Sigmoid colon (tissue), 7 donors: Measurements from ENCODE around the gene TGFBR3L. TPM values are rescaled to one million over a fixed set of nuclear protein-coding genes. Genes with fewer than 3 reads are reported as not detected.

Source experiments
- DNase-seq: peaks from one replicate; pipeline ENCODE4 v3.0.0-alpha.2; 2019
- H3K27ac ChIP-seq, 4 donors: fragments of 200-600 bp; sonication (generic); one replicate each; pipeline ENCODE4 v1.5.1; 2016 to 2019; ENCODE audit warnings: mild to moderate bottlenecking in 1 of 4
- H3K27me3 ChIP-seq, 3 donors: fragments of 200-600 bp; sonication (generic); one replicate each; pipeline ENCODE4 v1.5.1; 2019; ENCODE audit warnings: mild to moderate bottlenecking in 1 of 3
- H3K36me3 ChIP-seq, 4 donors: fragments of 200-600 bp; sonication (generic); one replicate each; pipeline ENCODE4 v1.5.1; 2016 to 2019
- H3K4me1 ChIP-seq, 4 donors: fragments of 200-600 bp; sonication (generic); one replicate each; pipeline ENCODE4 v1.5.1; 2017 to 2019
- H3K4me3 ChIP-seq, 4 donors: fragments of 200-600 bp; sonication (generic); one replicate each; pipeline ENCODE4 v1.5.1; 2017 to 2019; ENCODE audit warnings: mild to moderate bottlenecking in 2 of 4, moderate library complexity in 1 of 4
- H3K9me3 ChIP-seq, 4 donors: fragments of 200-600 bp in 3 of 4; sonication (generic) in 3 of 4; one replicate each; pipeline versions ENCODE4 v1.5.1 to v1.6.1; 2013 to 2019
- EP300 ChIP-seq, 4 donors: sonication (generic); formaldehyde crosslinking; IDR thresholded peaks; one replicate each; pipeline ENCODE4 v1.6.1; 2017; ENCODE audit warnings: antibody characterized with exemption in 4 of 4
- POLR2A ChIP-seq, 2 donors: fragments of 450-650 bp; IDR thresholded peaks; one replicate each; pipeline ENCODE4 v1.6.1; 2016; ENCODE audit warnings: antibody characterized with exemption in 2 of 2, mild to moderate bottlenecking in 2 of 2, moderate library complexity in 2 of 2
- POLR2AphosphoS5 ChIP-seq, 4 donors: sonication (generic); formaldehyde crosslinking; IDR thresholded peaks; one replicate each; pipeline ENCODE4 v1.6.1; 2017; ENCODE audit warnings: antibody characterized with exemption in 4 of 4
- WGBS, 2 donors: extraction: QIAGEN DNeasy Blood & Tissue Kit; methylation state at CpG; one replicate each; pipeline ENCODE4 v1.1.7; 2013; 5-methylcytosine and 5-hydroxymethylcytosine counted together
- intact Hi-C: fragments of 100-400 bp; cut with DNase I; formaldehyde crosslinking; loops from one replicate; pipeline ENCODE4 v1.15.1; 2023
- polyA plus RNA-seq, 3 donors: library from polyadenylated mRNA; stranded (reverse); fragments of 200-250 nt; gene quantifications; one replicate each; pipeline ENCODE4 v1.2.3, GENCODE V29; 2013
- total RNA-seq, 4 donors: library from RNA; depleted of rRNA; stranded (reverse); fragments of >200 nt; gene quantifications; one replicate each; pipeline ENCODE4 v1.1.0, GENCODE V29; 2016
- TF ChIP-seq, protein P1 (sequence below), 4 experiments: fragments of 450-650 bp in 3 of 4; fragments of 200-600 bp in 1 of 4; IDR thresholded peaks; one replicate each; pipeline ENCODE4 v1.5.1; 2016 to 2019; ENCODE audit warnings: antibody characterized with exemption in 4 of 4, mild to moderate bottlenecking in 3 of 4, moderate library complexity in 2 of 4
- donor health status: healthy with polysubstance abuse.
- donor health status: Bipolar disorder and iron deficiency.
- donor health status: healthy.

TGFBR3L gene
- total and polyA plus RNA-seq, 7 donors = 1.8 TPM; not detected in 6

DNA sequence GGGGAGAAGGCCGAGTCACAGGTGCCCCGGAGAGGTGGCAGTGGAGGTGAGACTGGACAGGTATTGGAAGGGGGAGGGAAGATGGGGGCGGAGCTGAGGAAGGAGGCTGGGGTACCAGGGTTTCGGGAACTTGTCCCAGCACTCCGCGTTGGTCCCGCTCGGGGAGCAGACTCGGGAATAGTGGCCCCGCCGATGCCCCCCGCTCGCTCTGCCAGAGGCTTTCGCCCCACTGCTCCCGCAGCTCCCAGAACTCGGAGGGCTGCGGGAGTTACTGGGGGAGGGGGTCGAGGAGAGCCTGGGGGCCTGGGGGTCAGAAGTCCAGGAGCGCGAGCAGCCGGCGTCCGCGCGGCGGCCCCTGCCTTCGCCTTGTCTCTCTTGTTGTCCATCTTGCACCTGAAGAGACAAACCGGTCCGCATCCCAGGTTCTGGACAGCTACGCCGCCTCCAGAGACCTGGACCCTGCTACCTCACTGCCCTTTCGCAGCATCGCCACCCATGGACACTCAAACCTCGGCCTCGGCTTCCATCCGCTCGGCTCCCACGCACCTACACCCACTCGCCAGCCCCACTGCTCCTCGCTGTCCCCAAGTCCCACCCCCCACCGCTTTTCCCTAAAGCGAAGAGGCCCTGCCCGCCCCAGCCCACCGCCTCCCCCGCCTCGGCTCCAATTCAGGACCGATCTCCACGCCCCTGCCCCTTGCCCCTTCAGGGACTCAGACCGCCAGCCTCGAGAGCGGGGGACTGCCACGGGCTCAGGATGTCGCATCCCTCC, 41.1 kb upstream of the TGFBR3L start:
- Histone ChIP-seq H3K27me3 (peaks cover 25 to 48% (median 46%) of the 10 kb centered on the region in 3 donors), H3K4me3 (peak overlapping the region in 3 of 4 donors; percentile 5 to 32 (median 31)), H3K27ac (no peak overlapping the region), H3K4me1 (peaks cover 0 to 52% (median 44%) of the 10 kb centered on the region in 4 donors), H3K9me3 (no peaks in the 10 kb centered on the region), H3K36me3 (no peaks in the 10 kb centered on the region)
- no peak for DNase-seq
- WGBS, 2 donors = 18 to 19% methylated on average over 53 of the region's 53 CpGs
- intact Hi-C loops = no loop called here
- TF ChIP-seq POLR2A (IDR thresholded peaks at IDR 0.05) (no peak), POLR2AphosphoS5 (IDR thresholded peaks at IDR 0.05) (no peak), EP300 (IDR thresholded peaks at IDR 0.05) (no peak)
- TF ChIP-seq, protein P1, sequence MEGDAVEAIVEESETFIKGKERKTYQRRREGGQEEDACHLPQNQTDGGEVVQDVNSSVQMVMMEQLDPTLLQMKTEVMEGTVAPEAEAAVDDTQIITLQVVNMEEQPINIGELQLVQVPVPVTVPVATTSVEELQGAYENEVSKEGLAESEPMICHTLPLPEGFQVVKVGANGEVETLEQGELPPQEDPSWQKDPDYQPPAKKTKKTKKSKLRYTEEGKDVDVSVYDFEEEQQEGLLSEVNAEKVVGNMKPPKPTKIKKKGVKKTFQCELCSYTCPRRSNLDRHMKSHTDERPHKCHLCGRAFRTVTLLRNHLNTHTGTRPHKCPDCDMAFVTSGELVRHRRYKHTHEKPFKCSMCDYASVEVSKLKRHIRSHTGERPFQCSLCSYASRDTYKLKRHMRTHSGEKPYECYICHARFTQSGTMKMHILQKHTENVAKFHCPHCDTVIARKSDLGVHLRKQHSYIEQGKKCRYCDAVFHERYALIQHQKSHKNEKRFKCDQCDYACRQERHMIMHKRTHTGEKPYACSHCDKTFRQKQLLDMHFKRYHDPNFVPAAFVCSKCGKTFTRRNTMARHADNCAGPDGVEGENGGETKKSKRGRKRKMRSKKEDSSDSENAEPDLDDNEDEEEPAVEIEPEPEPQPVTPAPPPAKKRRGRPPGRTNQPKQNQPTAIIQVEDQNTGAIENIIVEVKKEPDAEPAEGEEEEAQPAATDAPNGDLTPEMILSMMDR (IDR thresholded peaks at IDR 0.05) = no peak

DNA sequence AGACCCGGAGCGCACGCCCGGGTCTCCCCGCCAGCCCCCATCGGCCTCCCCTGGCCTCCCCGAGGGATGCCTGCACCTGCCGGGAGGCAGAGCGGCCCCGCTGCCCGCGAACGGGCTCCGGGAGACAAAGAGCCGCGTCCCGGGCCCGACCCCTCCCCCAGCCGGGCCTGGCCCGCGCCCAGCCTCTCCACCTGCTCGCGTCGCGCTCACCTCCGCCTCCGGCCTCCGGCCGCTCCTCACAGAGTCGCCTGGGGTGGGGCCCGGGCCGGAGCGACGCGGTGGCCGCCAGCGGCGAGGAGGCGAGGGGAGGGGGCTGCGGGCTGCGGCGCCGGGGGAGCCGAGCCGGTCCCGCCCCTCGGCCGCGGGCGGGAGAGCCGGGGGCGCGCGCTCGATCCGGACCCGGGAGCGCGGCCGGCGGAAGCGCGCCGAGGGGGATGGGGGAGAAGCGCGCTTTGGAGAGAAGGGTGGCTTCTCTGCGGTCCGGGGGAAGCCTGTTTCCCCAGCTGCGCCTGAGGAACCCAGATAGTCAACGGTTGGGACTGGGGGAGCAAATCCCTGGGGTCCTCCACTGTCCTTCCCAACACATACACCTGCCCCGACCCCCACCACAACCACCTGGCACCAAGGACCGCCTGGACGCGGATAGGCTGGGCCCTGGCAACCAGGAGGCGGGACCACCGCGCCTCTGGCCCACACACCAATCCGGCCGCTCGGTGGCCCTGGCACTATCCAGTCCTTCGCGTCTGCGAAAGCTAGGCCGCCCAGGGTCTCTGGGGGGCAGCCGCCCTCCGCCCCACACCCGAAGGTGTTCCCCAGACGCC, 40.3 kb upstream of the TGFBR3L start, which contains the start of gene PRR36:
TSS of gene PRR36 (minus strand) at position 315 of the 821 bp plus-strand sequence. CDS start 701 bp downstream, outside the sequence.
- H3K36me3 ChIP-seq = no peaks in the 10 kb centered on the region
- TF ChIP-seq, protein P1 (IDR thresholded peaks at IDR 0.05) = no peak
- TF ChIP-seq POLR2AphosphoS5 (IDR thresholded peaks at IDR 0.05) (no peak), POLR2A (IDR thresholded peaks at IDR 0.05) (no peak), EP300 (IDR thresholded peaks at IDR 0.05) (no peak)
- H3K4me1 ChIP-seq = peaks cover 0 to 44% (median 36%) of the 10 kb centered on the region in 4 donors
- DNase-seq = no peak
- H3K27ac ChIP-seq = no peak within 1 kb of the TSS
- 1 to 2% methylated on average over 88 of the region's 88 CpGs for WGBS, 2 donors
- H3K4me3 ChIP-seq = peak within 1 kb of the TSS in 3 of 4 donors; percentile 5 to 32 (median 31)
- peaks cover 25 to 45% (median 43%) of the 10 kb centered on the region in 3 donors for H3K27me3 ChIP-seq
- intact Hi-C loops = no loop called here
- H3K9me3 ChIP-seq = no peaks in the 10 kb centered on the region

DNA sequence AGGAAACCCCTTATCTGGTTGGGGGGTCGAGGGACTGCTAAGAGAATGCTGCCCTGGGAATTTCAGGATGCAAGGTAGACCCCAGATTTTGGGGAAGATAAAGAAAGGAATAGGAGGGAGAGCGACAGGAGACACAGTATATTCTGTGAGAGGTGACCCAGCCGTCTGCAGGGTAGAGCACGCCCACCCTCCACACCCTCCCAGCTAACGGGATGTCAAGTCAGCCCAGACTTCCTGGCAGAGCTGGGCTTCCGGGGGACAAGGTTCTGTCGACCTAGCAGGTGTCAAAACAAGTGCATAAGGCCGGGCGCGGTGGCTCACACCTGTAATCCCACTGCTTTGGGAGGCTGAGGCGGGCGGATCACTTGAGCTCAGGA, 39.7 kb upstream of the TGFBR3L start:
- no peak for DNase-seq
- Histone ChIP-seq H3K4me3 (peak overlapping the region in 1 of 4 donors; percentile 31), H3K27me3 (peaks cover 25 to 45% (median 43%) of the 10 kb centered on the region in 3 donors), H3K9me3 (no peaks in the 10 kb centered on the region), H3K4me1 (peaks cover 0 to 38% (median 30%) of the 10 kb centered on the region in 4 donors), H3K27ac (no peak overlapping the region), H3K36me3 (no peaks in the 10 kb centered on the region)
- intact Hi-C loops = no loop called here
- 26 to 32% methylated on average over 12 of the region's 12 CpGs for WGBS, 2 donors
- TF ChIP-seq, protein P1 (IDR thresholded peaks at IDR 0.05) = no peak

DNA sequence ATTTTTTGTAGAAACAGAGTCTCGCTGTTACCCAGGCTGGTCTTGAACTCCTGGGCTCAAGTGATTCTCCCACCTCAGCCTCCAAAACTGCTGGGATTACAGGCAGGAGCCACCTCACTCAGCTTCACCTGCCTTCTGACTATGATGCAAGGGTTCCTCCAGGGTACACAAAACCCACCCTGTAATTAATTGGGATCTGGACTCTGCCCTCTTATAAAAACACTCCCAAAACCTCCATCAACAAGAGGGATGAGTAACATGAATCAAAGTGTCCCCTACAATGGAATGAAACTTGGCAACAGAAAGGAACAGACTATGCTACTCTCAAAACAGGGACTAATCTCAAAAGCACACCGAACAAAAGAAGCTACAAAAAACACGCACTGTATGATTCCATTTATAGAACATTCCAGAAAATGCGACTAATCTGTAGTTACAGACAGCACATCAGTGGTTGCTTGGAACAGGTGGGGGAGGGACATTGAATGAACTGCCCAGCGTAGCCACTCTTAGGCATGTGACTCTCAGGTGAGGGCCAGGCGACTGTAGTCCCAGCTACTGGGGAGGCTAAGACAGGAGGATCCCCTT, 37.3 kb upstream of the TGFBR3L start:
- WGBS, 2 donors = 79 to 87% methylated on average over 6 of the region's 6 CpGs
- H3K27me3 ChIP-seq = peaks cover 23 to 40% (median 38%) of the 10 kb centered on the region in 3 donors
- DNase-seq = no peak

More for the DNA sequence above, 37.3 kb upstream of the TGFBR3L start:
- intact Hi-C loops = no loop called here
- no peak for TF ChIP-seq POLR2A (IDR thresholded peaks at IDR 0.05)
- no peak for TF ChIP-seq POLR2AphosphoS5 (IDR thresholded peaks at IDR 0.05)
- TF ChIP-seq, protein P1 (IDR thresholded peaks at IDR 0.05) = no peak
- TF ChIP-seq EP300 (IDR thresholded peaks at IDR 0.05) = no peak
- no peak overlapping the region for H3K4me3 ChIP-seq
- H3K27ac ChIP-seq = no peak overlapping the region
- H3K4me1 ChIP-seq = peaks cover 0 to 18% (median 16%) of the 10 kb centered on the region in 4 donors
- no peaks in the 10 kb centered on the region for H3K9me3 ChIP-seq
- no peaks in the 10 kb centered on the region for H3K36me3 ChIP-seq
